ENCODE results near the gene CELF2.
A peak's percentile ranks its signal among the peaks of the same experiment; 100 is the strongest.

CELF2 gene

GRCh38 chr10:11255156-11255555 lies 237.5 kb downstream of the CELF2 start:
- no peak for DNase-seq

- no peak for DNase-seq
Observed at GRCh38 chr10:11255796-11256444, 238.2 kb downstream of the CELF2 start.

DNA sequence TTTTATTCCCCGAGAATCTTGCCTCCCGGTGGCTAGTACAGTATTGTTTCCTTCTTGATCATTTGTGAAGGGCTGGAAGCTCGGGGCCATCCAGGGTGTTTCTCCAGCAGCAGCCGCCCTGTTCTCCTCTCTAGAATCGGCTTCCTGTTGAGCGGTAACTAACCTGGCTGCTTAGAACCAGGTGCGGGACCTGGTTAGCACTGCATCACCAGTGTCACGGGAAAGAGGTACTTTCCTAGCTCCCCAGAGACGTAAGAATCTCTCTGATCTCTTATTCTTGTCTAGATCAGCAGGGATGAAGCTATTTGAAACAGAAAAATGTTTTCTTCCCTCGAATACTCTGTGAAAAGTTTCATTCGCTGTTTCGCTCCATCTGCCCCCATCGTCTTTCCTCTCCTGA lies 239.2 kb downstream of the CELF2 start:
- DNase-seq = no peak

- no peak for DNase-seq
Observed at GRCh38 chr10:11257440-11258090, 239.9 kb downstream of the CELF2 start.

GRCh38 chr10:11260170-11260569 lies 242.5 kb downstream of the CELF2 start:
- DNase-seq = no peak

GRCh38 chr10:11261143-11261542 lies 243.5 kb downstream of the CELF2 start:
- DNase-seq = no peak

- DNase-seq = no peak
Observed at GRCh38 chr10:11261687-11262493, 244.2 kb downstream of the CELF2 start.

DNA sequence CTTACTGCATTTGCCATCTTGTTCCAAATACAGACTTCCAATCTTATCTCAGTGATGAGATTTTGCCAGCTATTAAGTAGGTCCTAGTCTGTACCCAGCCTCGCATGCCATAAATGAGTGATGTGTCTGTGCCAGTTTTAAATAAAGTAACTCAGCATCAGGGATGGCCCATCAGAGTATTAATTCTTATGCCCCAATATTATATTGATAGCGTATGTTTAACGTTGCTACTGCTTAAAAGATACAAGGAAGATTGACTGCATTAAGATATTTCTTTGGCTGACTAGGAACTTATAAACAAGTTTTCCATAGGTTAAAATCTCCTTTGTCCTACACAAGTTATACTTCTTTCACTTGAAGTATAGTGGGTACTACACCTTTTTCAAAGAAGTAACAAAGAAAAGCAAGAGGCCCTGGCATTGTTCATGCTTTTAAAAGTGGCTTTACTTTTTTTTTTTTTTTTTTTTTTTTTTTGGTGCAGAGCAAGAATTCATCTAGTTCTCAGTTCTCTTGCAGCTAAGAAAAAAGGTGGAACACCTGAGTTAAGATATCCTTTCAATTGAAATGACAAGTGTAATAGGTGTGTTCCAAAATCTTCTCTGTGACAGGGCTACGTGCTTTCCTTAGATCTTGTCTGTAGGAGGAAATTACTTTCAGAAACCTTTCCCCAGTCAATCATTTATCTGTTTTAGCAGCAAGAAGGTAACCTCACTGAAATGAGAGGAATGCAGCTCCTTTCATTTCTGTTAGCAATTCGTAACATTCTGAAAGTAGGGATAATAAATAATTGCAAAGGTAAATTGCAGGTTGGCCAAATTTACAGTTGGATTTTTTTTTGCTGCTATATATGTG lies 245.0 kb downstream of the CELF2 start:
- no peak for DNase-seq

GRCh38 chr10:11263767-11264166 lies 246.1 kb downstream of the CELF2 start:
- no peak for DNase-seq

- no peak for DNase-seq
Observed at GRCh38 chr10:11264296-11265048, 246.8 kb downstream of the CELF2 start.

- DNase-seq = no peak
Observed at GRCh38 chr10:11265484-11265883, 247.8 kb downstream of the CELF2 start.

- no peak for DNase-seq
Observed at GRCh38 chr10:11266426-11266825, 248.8 kb downstream of the CELF2 start.

DNA sequence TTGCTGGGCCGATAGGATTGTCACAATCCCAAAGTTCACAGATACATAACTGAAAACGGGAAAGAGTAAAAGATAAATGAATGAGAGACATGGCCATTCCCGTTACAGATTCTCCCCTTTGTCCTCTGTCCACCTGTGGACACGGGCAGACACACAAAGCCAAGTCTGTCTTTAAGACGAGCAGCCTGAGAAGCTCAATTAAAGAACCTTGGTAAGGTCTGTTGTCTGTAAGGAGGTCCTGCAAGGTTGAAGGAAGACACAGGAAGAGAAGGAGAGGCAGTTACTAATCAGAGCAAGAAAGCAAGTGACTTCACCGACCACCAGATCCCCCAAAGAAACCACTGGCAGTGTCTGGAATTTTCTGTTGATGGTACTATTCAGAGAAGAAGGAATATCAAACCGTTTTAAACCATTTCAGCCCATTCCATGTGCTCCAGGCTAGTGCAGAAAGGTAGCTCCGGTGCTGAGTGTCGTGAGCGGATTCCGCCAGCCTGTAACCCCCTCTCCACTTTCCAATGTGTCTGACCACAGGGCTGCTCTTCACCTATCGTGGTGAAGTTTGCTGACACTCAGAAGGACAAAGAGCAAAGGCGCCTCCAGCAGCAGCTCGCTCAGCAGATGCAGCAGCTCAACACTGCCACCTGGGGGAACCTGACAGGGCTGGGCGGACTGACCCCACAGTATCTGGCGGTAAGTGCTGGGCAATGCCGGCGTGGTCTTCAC lies 252.6 kb downstream of the CELF2 start:
- DNase-seq = peak; percentile 54

- DNase-seq = no peak
Observed at GRCh38 chr10:11270858-11271179, 253.1 kb downstream of the CELF2 start.

DNA sequence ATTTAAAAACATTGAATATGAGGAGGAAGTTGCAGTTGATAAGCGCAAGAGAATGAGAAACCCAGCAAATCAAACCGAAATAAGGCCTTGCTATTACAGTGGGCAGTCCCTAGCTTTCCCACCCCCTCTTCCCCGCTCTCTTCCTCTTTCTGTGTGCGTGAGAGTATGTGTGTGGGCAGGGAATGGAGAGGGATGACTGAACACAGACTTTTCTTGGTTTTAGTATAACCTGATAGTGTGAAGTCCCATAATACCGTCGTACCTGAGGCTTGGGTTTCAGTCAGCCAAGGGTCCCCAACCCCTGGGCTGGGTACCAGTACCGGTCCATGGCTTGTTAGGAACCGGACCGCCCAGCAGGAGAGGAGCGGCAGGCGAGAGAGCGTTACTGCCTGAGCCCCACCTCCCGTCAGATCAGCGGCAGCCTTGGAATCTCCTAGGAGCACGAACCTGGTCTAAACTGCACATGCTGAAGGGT lies 255.3 kb downstream of the CELF2 start:
- no peak for DNase-seq

DNA sequence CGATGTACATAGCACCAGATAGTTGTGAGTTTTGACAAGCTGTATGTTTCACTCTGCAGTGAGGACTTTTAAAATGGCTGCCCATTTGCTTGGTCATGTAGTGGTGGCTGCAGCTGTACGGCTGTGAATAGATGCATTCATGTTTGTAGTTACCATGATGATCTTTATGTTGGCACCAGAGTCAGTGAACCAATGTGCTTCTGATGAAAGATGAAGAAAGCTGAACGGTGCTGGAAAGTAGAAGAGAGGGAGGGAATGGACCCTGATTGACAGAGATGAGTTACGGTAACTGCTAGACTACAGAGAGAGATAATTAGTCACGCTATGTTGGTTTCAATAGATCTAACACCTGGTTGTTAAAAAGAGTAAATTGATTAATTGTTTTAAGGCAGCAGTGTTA lies 256.8 kb downstream of the CELF2 start:
- no peak for DNase-seq

GRCh38 chr10:11275651-11276050 lies 258.0 kb downstream of the CELF2 start:
- DNase-seq = no peak

DNA sequence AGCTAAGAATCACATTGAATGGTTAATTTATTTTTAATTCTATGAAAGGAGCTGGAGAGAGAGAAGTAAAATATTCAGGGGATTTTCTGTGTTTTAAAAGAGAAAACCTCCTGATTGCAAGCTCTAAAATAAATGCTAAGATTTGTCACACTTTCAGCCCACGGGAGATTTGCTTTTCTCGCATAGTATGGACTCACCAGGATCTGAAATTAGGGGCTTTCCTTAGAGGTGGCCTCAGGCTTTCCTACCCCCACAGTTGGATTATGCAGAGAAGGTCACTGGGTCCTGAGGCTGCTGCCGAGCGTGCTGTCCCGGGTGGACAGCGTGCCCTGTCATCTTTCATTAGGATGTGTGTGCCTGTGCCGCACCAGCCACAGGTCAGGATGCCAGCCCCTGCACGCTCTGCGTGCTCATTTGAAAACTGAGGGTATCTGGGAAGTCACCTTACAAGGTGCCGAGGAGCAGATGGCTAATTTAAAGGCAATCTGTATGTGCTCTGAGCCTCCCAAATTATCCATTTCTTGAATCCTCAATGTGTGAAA lies 258.8 kb downstream of the CELF2 start:
- no peak for DNase-seq

DNA sequence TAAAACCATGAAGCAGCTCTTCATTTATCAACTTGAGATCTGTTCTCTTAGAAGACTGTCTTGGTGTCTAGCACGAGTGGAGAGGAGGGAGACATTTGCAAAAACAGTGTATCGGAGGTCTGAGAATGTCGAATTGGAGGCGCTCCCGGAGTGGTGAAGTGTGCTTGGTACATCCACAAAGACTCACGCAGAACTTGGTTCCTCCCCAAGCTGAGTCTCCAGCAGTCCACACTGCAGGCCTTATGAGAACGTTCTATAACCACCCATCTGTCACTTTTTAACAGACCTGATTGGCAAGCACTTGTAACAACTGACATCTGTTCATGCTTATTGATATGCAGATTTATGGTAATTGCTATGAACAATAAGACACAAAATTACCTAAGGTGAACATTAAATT lies 261.6 kb downstream of the CELF2 start:
- no peak for DNase-seq

GRCh38 chr10:11280187-11280932 lies 262.7 kb downstream of the CELF2 start:
- no peak for DNase-seq

GRCh38 chr10:11282156-11282555 lies 264.5 kb downstream of the CELF2 start:
- no peak for DNase-seq
